Caco-2 (cell line): ENCODE measurements around the gene LIN28B. TPM values are rescaled to one million over a fixed set of nuclear protein-coding genes. Genes with fewer than 3 reads are reported as not detected.
A peak's percentile ranks its signal among the peaks of the same experiment; 100 is the strongest.

Experiments used
- BruUV-seq: library from RNA; stranded (reverse); fragments of 400-500 nt; replicated peaks from 2 replicates; lab custom pipeline; 2021; lab: Mats Ljungman, UMichigan
- CTCF ChIA-PET: fragments of 300-600 bp; sonication (Branson Sonifier 250); formaldehyde crosslinking; loops from one replicate; lab custom pipeline; 2022; ENCODE audit warnings: antibody characterized with exemption; lab: Charles Lee
- POLR2A ChIA-PET: fragments of 300-600 bp; sonication (Branson Sonifier 250); formaldehyde crosslinking; loops from one replicate; lab custom pipeline; 2022; ENCODE audit warnings: antibody characterized with exemption; lab: Charles Lee
- DNase-seq, 2 experiments: peaks; one replicate each; pipeline versions ENCODE4 v3.0.0 to v3.0.0-alpha.2; 2020 to 2022
- H3K27me3 ChIP-seq: replicated peaks from 2 replicates; pipeline ENCODE4 v1.6.0; 2011; ENCODE audit warnings: low read length; ENCODE audit not compliant: control insufficient read depth, insufficient read depth
- H3K36me3 ChIP-seq: 2 replicates; pipeline ENCODE4 v1.5.1; 2011; ENCODE audit warnings: low read length; ENCODE audit not compliant: control insufficient read depth, insufficient read depth
- H3K4me1 ChIP-seq: fragments of 250-450 bp; sonication (Bioruptor Pico); 2 replicates; pipeline ENCODE4 v1.5.1; 2020; ENCODE audit warnings: mild to moderate bottlenecking
- H3K4me3 ChIP-seq: 2 replicates; pipeline ENCODE4 v1.5.1; 2011; ENCODE audit warnings: low read depth, mild to moderate bottlenecking, control low read depth, low read length
- H3K9me3 ChIP-seq: fragments of 250-450 bp; sonication (Bioruptor Pico); 2 replicates; pipeline ENCODE4 v1.5.1; 2020; ENCODE audit warnings: mild to moderate bottlenecking, moderate library complexity
- H3K27ac Mint-ChIP-seq: one replicate; pipeline ENCODE4 v1.8.0; 2022; ENCODE audit warnings: mixed read lengths; ENCODE audit not compliant: unreplicated experiment
- H3K27me3 Mint-ChIP-seq: one replicate; pipeline ENCODE4 v1.8.0; 2022; ENCODE audit warnings: mixed read lengths; ENCODE audit not compliant: insufficient read depth, unreplicated experiment
- H3K36me3 Mint-ChIP-seq: one replicate; pipeline ENCODE4 v1.8.0; 2022; ENCODE audit warnings: mild to moderate bottlenecking, mixed read lengths; ENCODE audit not compliant: insufficient read depth, unreplicated experiment
- H3K4me1 Mint-ChIP-seq: one replicate; pipeline ENCODE4 v1.8.0; 2022; ENCODE audit warnings: low read depth, mixed read lengths; ENCODE audit not compliant: unreplicated experiment
- H3K4me3 Mint-ChIP-seq: one replicate; pipeline ENCODE4 v1.8.0; 2022; ENCODE audit warnings: mild to moderate bottlenecking, moderate library complexity, mixed read lengths; ENCODE audit not compliant: unreplicated experiment
- H3K9me3 Mint-ChIP-seq: one replicate; pipeline ENCODE4 v1.8.0; 2022; ENCODE audit warnings: mixed read lengths; ENCODE audit not compliant: unreplicated experiment
- intact Hi-C: fragments of 100-400 bp; cut with micrococcal nuclease; formaldehyde crosslinking; loops from one replicate; pipeline ENCODE4 v1.10.0; 2022; ENCODE audit not compliant: unreplicated experiment
- total RNA-seq: library from RNA; stranded (reverse); gene quantifications from 2 replicates; pipeline ENCODE4 v1.2.3, GENCODE V29; 2022
- TF ChIP-seq, protein P1 (sequence below), 2 experiments: fragments of 200-600 bp in 1 of 2; IDR thresholded peaks; 1 replicate in 1 of 2; 2 replicates in 1 of 2; pipeline versions ENCODE4 v1.5.1 to v1.8.0; 2011 to 2022; ENCODE audit warnings: antibody characterized with exemption in 1 of 2, control low read depth in 1 of 2, inconsistent platforms in 1 of 2, low read depth in 1 of 2, low read length in 1 of 2, mild to moderate bottlenecking in 1 of 2, moderate library complexity in 1 of 2; ENCODE audit not compliant: insufficient read depth in 1 of 2, severe bottlenecking in 1 of 2, unreplicated experiment in 1 of 2

LIN28B gene
- total RNA-seq, 1 experiment from 2014 or later = 6.6 TPM

DNA sequence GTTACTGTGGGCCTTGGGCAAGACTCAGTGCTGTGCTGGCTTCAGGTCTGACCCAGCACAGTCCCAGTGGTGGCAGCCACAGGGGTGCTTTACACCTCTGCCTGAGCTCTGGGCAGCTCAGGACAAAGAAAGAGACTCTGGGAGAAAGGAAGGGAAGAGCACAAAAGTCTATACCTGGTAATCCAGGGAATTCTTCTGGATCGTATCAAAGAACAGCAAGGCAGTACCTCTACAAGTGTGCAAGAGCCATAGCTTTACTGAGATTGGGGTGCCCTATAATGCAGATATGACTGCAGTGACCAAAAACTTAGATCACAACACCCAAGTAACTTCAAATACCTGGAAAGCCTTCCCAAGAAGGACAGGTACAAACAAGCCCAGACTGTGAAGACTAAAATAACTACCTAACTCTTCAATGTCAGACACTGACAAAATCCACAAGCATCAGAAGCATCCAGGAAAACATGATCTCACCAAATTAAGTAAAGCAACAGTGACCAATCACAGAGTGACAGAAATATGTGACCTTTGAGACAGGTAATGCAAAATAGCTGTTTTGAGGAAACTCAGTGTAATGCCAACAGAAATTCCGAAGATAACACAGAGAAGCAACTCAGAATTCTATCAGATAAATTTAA lies 47.9 kb upstream of the LIN28B start:
- DNase-seq = peak in 1 of 2 experiments; percentile 3
- H3K4me1 ChIP-seq = peaks cover 17% of the 10 kb centered on the region
- H3K4me3 ChIP-seq = no peak overlapping the region
- intact Hi-C loops = loop anchor here (2.0 kb wide), 1 partner anchor 50 kb away; no protein-coding TSS in a partner anchor
- H3K27me3 Mint-ChIP-seq = no peaks in the 10 kb centered on the region
- peak overlapping the region; percentile 50 for H3K27ac Mint-ChIP-seq
- TF ChIP-seq, protein P1, sequence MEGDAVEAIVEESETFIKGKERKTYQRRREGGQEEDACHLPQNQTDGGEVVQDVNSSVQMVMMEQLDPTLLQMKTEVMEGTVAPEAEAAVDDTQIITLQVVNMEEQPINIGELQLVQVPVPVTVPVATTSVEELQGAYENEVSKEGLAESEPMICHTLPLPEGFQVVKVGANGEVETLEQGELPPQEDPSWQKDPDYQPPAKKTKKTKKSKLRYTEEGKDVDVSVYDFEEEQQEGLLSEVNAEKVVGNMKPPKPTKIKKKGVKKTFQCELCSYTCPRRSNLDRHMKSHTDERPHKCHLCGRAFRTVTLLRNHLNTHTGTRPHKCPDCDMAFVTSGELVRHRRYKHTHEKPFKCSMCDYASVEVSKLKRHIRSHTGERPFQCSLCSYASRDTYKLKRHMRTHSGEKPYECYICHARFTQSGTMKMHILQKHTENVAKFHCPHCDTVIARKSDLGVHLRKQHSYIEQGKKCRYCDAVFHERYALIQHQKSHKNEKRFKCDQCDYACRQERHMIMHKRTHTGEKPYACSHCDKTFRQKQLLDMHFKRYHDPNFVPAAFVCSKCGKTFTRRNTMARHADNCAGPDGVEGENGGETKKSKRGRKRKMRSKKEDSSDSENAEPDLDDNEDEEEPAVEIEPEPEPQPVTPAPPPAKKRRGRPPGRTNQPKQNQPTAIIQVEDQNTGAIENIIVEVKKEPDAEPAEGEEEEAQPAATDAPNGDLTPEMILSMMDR (IDR thresholded peaks at IDR 0.05; ENCODE audit: insufficient read depth in 1 of 2, low read depth in 1 of 2, low read length in 1 of 2, severe bottlenecking in 1 of 2, unreplicated experiment in 1 of 2) = no peak
- no peaks in the 10 kb centered on the region for H3K36me3 ChIP-seq
- H3K36me3 Mint-ChIP-seq = no peaks in the 10 kb centered on the region
- no peak overlapping the region for H3K4me3 Mint-ChIP-seq
- CTCF ChIA-PET = interaction anchor here (0.6 kb wide), 1 partner anchor 64 kb away, joined by 4 read pairs; no protein-coding TSS in a partner anchor
- H3K9me3 ChIP-seq = peaks cover 4% of the 10 kb centered on the region; the same call in 1 of the 2 replicates
- no peaks in the 10 kb centered on the region for H3K9me3 Mint-ChIP-seq
- BruUV-seq = no TSS peak
- POLR2A ChIA-PET = no interaction called here
- no peaks in the 10 kb centered on the region for H3K27me3 ChIP-seq
- peaks cover 22% of the 10 kb centered on the region for H3K4me1 Mint-ChIP-seq

DNA sequence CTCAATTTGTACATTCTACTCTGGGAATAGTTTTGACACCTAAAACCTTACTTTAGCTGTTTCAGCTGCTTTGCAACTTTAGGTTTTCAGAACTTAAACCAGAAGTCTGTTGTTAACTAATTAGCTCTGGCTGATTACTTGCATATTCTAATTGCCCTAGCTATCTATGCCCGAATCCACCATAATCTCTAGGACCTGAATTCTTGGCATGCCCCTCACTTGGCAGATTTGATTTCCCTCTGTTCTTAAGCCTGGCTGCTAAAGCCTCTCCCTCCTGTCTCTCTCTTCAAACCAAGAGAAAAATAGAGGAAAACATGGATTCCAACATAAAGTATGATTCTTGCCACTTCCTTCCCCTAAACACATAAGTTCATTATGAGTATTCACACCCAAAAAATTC lies 35.0 kb upstream of the LIN28B start:
- TF ChIP-seq, protein P1 (IDR thresholded peaks at IDR 0.05; ENCODE audit: insufficient read depth in 1 of 2, low read depth in 1 of 2, low read length in 1 of 2, severe bottlenecking in 1 of 2, unreplicated experiment in 1 of 2) = no peak
- H3K27me3 Mint-ChIP-seq = peaks cover 12% of the 10 kb centered on the region
- no peak overlapping the region for H3K4me3 ChIP-seq
- H3K4me1 Mint-ChIP-seq = no peaks in the 10 kb centered on the region
- no peaks in the 10 kb centered on the region for H3K9me3 ChIP-seq
- no peaks in the 10 kb centered on the region for H3K36me3 Mint-ChIP-seq
- BruUV-seq = no TSS peak
- DNase-seq = no peak
- no peaks in the 10 kb centered on the region for H3K4me1 ChIP-seq
- no peaks in the 10 kb centered on the region for H3K36me3 ChIP-seq
- CTCF ChIA-PET = no interaction called here
- 0 out of 2 replicates have a peak, but pooled peaks cover 2% of the 10 kb centered on the region for H3K27me3 ChIP-seq
- H3K4me3 Mint-ChIP-seq = no peak overlapping the region
- H3K27ac Mint-ChIP-seq = no peak overlapping the region
- intact Hi-C loops = no loop called here
- POLR2A ChIA-PET = no interaction called here
- H3K9me3 Mint-ChIP-seq = no peaks in the 10 kb centered on the region

DNA sequence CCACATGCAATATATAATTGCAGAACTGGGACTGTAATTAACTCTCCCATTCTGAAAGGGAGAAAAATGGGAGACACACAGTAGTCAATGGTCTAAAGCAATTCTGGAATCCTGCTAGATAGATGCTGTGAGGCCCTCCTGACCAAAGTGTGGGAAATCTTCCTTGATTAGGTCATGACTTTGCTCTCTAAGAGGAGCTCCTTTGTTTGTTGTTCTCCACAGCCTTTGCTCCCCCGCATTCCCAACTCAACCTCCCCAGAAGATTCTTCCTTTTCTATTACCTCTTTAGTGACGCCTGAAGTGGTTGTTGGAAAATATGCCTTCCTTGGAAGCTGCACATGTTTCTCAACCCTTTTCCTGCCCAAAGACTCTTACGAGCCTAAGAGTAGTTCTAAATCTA lies 28.8 kb upstream of the LIN28B start:
- no peak overlapping the region for H3K4me3 Mint-ChIP-seq
- TF ChIP-seq, protein P1 (IDR thresholded peaks at IDR 0.05; ENCODE audit: insufficient read depth in 1 of 2, low read depth in 1 of 2, low read length in 1 of 2, severe bottlenecking in 1 of 2, unreplicated experiment in 1 of 2) = no peak
- Histone ChIP-seq H3K9me3 (no peaks in the 10 kb centered on the region), H3K27me3 (no peaks in the 10 kb centered on the region), H3K4me3 (no peak overlapping the region), H3K4me1 (no peaks in the 10 kb centered on the region), H3K36me3 (no peaks in the 10 kb centered on the region)
- no peaks in the 10 kb centered on the region for H3K9me3 Mint-ChIP-seq
- H3K27ac Mint-ChIP-seq = no peak overlapping the region
- BruUV-seq = no TSS peak
- H3K27me3 Mint-ChIP-seq = no peaks in the 10 kb centered on the region
- ChIA-PET CTCF (interaction anchor here (0.6 kb wide), 1 partner anchor 78 kb away, joined by 3 read pairs; no protein-coding TSS in a partner anchor), POLR2A (no interaction called here)
- peaks cover 6% of the 10 kb centered on the region for H3K4me1 Mint-ChIP-seq
- no peak for DNase-seq
- H3K36me3 Mint-ChIP-seq = no peaks in the 10 kb centered on the region
- intact Hi-C loops = no loop called here
